HG03558 (cell line): ENCODE data around the gene OR4X2.
"Not testable (repeated sequence)": the region's sequence is repeated elsewhere in the genome, so short reads cannot be mapped to it uniquely, and the experiment has no call there.

Source experiments
- ATAC-seq: cut with Tn5 transposase; IDR thresholded peaks from one replicate; pipeline ENCODE4 v1.9.1; 2021; ENCODE audit warnings: moderate number of reproducible peaks; ENCODE audit not compliant: unreplicated experiment; ENCODE audit errors: extremely low read depth

The OR4X2 gene, protein sequence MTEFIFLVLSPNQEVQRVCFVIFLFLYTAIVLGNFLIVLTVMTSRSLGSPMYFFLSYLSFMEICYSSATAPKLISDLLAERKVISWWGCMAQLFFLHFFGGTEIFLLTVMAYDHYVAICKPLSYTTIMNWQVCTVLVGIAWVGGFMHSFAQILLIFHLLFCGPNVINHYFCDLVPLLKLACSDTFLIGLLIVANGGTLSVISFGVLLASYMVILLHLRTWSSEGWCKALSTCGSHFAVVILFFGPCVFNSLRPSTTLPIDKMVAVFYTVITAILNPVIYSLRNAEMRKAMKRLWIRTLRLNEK

DNA sequence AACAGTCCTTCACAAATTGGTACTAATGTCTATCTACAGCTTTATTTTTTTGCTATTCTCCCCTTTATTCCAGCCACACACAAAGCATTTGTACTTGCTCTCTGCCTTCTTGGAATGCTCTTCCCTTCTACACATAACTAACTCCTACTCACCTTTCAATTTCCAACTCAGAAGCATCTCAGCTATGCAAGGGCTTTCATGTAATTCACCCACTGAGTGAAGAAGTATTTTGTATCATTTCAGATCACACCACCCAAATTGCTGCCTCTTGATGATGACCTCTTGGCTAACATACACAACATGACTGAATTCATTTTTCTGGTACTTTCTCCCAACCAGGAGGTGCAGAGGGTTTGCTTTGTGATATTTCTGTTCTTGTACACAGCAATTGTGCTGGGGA lies at the start of gene OR4X2:
Gene OR4X2, plus strand, starts transcription at position 301 of the 400 bp plus-strand sequence. Its CDS starts 0 bp downstream, at position 301.
- ATAC-seq, result no peak

DNA sequence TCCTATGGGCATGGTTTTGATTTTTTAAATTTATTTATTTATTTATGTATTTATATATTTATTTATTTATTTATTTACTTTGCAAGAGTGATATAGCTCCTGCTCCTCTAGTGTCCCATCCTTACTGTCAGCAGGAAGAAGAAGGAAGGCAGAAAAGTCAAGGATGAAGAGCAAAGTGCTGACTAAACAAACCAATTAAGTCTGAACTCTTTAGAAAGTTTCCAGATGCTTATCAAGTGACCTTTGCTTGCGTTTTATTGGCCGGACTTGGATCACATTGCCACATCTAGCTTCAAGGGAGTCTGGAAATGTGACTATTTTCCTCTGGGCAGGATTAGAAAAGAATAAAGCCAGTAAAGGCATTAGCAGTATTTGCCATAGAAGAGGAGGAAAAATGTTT lies 37.0 kb upstream of the OR4X2 start:
- no peak for ATAC-seq

DNA sequence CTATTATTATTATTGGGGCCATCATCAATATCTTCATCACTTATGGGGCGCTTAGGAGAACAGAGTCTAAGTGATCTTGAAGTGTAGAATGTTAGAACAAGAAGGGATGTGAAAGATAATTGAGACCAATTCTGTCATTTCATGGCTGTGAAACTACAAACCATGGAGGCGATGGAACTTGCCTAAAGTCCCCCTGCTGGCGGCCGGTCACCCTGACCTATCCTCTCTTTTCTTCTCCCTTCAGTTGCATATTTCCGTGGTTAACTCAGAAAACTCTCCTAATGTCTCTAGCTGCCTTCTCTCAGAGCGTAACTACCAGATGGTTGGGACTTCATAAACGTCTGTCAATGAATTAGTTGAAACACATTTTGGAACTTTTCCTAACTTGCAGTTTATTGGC lies 34.9 kb upstream of the OR4X2 start:
- no peak for ATAC-seq

DNA sequence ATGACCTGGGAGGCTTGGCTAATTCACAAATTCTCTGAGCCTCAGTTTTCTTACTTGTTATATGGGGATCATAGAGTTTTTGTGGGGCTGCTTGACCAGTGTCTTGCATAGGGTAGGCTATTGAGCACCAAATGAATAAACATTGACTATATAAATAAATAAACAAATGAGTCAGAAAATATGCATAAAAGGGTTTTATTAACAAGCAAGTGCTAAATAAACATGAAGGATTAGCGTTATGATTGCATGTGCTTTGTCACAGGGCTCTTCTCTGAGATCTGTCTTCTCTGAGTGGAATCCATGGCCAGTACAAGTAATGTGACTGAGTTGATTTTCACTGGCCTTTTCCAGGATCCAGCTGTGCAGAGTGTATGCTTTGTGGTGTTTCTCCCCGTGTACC lies 28.4 kb upstream of the OR4X2 start, which contains the start of gene OR4B1:
Gene OR4B1, plus strand, starts transcription at position 301 of the 400 bp plus-strand sequence. Its CDS starts 0 bp downstream, at position 301.
- no peak for ATAC-seq

DNA sequence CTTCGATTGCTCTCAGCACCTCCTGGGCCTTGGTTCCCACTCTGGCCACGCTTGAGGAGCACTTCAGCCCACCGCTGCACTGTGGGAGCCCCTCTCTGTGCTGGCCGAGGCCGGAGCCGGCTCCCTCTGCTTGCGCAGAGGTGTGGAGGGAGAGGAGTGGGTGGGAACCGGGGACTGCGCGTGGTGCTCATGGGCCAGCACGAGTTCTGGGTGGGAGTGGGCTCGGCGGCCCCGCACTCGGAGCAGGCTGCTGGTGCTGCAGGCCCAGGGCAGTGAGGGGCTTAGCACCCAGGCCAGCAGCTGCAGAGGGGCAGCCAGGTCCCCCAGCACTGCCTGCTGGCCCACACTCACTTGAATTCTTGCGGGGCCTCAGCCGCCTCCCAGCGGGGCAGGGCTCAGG lies 16.1 kb upstream of the OR4X2 start:
- no peak for ATAC-seq

DNA sequence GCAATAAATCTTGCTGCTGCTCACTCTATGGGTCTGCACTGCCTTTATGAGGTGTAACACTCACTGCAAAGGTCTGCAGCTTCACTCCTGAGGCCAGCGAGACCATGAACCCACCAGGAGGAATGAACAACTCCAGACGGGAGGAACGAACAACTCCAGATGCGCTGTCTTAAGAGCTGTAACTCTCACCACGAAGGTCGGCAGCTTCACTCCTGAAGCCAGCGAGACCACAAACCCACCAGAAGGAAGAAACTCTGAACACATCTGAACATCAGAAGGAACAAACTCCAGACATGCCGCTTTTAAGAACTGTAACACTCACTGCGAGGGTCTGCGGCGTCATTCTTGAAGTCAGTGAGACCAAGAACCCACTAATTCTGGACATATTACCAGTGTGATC lies 14.8 kb upstream of the OR4X2 start:
- ATAC-seq, result not testable (repeated sequence)

DNA sequence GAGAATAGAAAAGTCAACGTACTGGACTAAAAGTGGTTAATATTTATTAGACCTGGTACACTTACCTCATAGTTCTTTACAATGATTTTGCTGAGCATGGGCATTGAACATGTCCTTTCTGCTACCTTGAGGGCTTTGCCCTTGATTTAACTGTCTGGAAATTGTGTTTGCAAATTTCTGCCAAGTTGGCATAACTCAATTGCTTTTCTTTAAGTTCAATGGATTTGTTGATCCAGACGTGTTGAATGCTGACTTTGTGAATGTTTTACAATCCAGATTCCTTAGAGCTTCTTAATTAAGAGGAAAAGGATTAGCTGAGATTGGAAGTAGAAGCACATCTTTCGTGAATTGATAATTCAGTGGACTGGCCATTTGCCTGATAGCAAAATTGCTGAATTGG lies 7.2 kb upstream of the OR4X2 start:
- ATAC-seq, result no peak

DNA sequence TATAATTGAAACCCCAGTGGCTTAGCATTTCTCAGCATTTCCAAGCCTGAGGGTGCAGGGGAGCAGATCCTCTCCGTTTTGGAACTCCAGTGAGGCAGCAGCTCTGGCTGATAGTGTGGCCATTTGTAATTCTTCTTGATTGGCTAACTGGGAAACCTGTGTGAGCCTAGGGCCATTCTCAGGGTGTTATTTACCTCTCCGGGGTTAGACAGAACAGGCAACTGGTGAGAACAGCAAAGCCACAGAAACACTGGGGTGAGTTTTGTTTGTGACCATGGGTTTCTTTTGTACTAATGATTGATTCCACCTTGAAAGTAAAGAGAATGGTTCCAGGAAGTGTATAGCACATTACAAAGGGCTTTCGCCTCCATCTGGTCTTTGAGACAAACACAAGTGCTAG lies 2.4 kb upstream of the OR4X2 start:
- no peak for ATAC-seq

DNA sequence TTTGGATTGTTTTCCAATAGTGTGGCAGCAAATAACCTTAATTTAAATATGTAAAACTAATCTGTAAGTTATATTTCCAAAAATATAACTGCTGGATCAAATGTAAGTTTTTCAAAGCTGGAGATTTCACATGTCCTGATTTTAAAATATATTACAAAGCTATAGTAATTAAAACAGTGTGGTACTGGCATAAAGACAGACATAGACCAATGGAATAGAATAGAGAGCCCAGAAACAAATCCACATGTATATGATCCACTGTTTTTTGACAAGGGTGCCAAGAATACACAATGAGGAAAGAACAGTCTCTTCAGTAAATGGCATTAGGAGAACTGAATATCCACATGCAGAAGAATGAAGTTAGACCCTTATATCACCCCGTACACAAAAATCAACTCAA lies 4.0 kb downstream of the OR4X2 start:
- no peak for ATAC-seq

DNA sequence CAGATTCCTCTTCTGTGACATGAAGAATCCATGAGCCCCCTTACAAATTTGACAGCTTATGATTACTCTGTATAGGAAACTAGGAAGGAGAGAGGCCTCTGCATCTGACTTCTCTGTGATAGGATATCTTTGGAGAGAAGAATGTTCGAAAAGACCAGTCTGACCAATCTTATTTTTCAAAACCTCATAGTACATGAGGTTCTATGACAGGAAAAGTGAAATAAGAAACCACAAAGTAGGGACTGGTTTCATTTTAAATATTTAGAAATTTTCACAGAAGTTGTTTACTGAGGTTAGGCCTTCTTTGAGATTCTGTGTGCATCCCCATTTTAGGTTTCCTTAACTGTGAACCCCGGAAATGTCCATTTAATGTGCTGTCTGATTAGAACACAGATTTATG lies 16.7 kb downstream of the OR4X2 start:
- no peak for ATAC-seq

DNA sequence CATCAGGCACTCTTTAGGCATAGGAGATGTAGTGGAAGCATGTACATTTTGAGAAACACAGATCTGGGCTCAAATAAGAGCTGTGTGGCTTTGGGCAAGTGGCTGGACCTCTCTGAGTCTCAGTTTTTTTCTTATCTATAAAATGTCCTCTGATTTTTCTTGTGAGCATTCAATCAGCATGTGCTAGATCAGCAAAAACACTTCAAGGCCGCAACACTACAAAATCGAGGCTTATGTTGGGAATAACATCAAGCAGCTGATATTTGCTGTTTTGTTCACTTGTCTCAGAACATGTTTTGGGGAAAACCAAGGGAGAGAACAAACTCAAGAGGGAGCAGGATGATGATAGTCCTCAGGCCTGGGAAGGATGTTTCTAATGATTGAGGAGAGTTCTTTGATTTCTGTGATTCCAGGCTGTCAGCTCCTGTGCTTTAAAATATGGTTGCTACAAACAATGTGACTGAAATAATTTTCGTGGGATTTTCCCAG lies 18.6 kb downstream of the OR4X2 start, which contains the start of gene OR4X1:
Gene OR4X1, plus strand, starts transcription at position 439 of the 489 bp plus-strand sequence. Its CDS starts 0 bp downstream, at position 439.
- ATAC-seq, result no peak

DNA sequence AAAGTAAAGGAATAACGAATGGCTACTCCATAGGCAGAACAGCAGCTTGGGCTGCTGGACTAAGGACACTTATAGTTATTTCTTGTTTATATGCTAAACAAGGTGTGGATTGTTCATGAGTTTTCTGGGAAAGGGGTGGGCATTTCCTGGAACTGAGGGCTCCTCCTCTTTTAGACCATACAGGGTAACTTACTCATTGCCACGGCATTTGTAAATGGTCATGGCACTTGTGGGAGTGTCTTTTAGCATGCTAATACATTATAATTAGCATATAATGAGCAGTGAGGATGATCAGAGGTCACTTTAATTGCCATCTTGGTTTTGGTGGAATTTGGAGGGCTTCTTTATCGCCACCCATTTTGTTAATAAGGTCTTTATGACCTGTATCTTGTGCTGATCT lies 25.7 kb downstream of the OR4X2 start:
- ATAC-seq, result no peak

DNA sequence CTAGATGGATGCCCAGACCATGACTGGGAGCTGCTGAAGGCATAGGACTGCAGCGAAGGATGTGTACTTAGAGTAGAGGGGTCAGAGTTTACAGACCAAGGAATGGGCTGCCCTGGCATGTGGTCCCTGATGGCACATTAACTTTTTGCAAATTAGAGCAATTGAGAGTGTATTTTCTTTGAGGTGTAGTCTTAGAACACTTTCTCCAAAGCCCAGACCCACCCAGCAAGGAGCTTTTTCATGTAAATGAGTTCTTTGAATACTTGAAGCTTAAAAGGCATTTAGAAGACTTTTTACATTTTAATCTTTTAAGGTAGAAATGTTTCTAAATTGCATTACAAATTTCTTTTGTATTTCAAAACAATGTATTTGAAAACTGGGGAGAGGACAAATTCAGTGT lies 27.7 kb downstream of the OR4X2 start:
- no peak for ATAC-seq
